ENCODE measurements around the gene FAT2.

FAT2 gene

GRCh38 chr5:151601391-151601790 is 10.3 kb upstream of the FAT2 start:
- no peak for ATAC-seq
- TF ChIP-seq ZNF70 (CRISPR knock-in tag; IDR thresholded peaks at IDR 0.05) (no peak), ESRRG (CRISPR knock-in tag; IDR thresholded peaks at IDR 0.05) (no peak), ISL1 (CRISPR knock-in tag; IDR thresholded peaks at IDR 0.05) (no peak), GLIS3 (CRISPR knock-in tag; IDR thresholded peaks at IDR 0.05) (no peak), TCF4 (CRISPR knock-in tag; IDR thresholded peaks at IDR 0.05; ENCODE audit: borderline replicate concordance) (no peak), OSR1 (CRISPR knock-in tag; IDR thresholded peaks at IDR 0.05) (no peak), ZFP30 (CRISPR knock-in tag; IDR thresholded peaks at IDR 0.05) (no peak), TOX (CRISPR knock-in tag; IDR thresholded peaks at IDR 0.05; ENCODE audit: borderline replicate concordance) (no peak), SNAI2 (CRISPR knock-in tag; IDR thresholded peaks at IDR 0.05) (no peak), ZFP3 (CRISPR knock-in tag; IDR thresholded peaks at IDR 0.05) (no peak), RARB (CRISPR knock-in tag; IDR thresholded peaks at IDR 0.05) (no peak), PATZ1 (CRISPR knock-in tag; IDR thresholded peaks at IDR 0.05; ENCODE audit: borderline replicate concordance) (no peak)

GRCh38 chr5:151600069-151600665 is 9.0 kb upstream of the FAT2 start:
- TF ChIP-seq TSHZ2 (CRISPR knock-in tag; IDR thresholded peaks at IDR 0.05) (no peak), ZFP30 (CRISPR knock-in tag; IDR thresholded peaks at IDR 0.05) (no peak), ZNF565 (CRISPR knock-in tag; conservative IDR thresholded peaks at IDR 0.05; ENCODE audit: low read depth) (no peak), CSRNP3 (CRISPR knock-in tag; IDR thresholded peaks at IDR 0.05) (no peak), OSR1 (CRISPR knock-in tag; IDR thresholded peaks at IDR 0.05) (no peak), CREB5 (CRISPR knock-in tag; IDR thresholded peaks at IDR 0.05; ENCODE audit: low read depth) (no peak), ISL1 (CRISPR knock-in tag; IDR thresholded peaks at IDR 0.05) (no peak)
- no peak for ATAC-seq

- no peak for ATAC-seq
- TF ChIP-seq CREB5 (CRISPR knock-in tag; IDR thresholded peaks at IDR 0.05; ENCODE audit: low read depth) (no peak), ISL1 (CRISPR knock-in tag; IDR thresholded peaks at IDR 0.05) (no peak), PATZ1 (CRISPR knock-in tag; IDR thresholded peaks at IDR 0.05; ENCODE audit: borderline replicate concordance) (no peak), ARNTL (CRISPR knock-in tag; IDR thresholded peaks at IDR 0.05; ENCODE audit: borderline replicate concordance, low read depth) (no peak), TCF4 (CRISPR knock-in tag; IDR thresholded peaks at IDR 0.05; ENCODE audit: borderline replicate concordance) (no peak)
These were observed 7.9 kb upstream of the FAT2 start for GRCh38 chr5:151598984-151599383.

Measured in SK-N-SH treated with all-trans-retinoic acid at 6 μM for 48 hours (cell line).